ENCODE data around the gene RAB3IL1. TPM values are rescaled to one million over a fixed set of nuclear protein-coding genes. Genes with fewer than 3 reads are reported as not detected.

Gene RAB3IL1
- total and polyA plus RNA-seq, 9 of the 15 experiments (the other 6 are each of a cell fraction or from before 2014, with no cell fraction given): 0.15 to 42.6 (median 15.5) TPM

GRCh38 chr11:61945191-61945590, 27.8 kb upstream of the RAB3IL1 start:
- Histone ChIP-seq H3K9ac (ENCODE audit: insufficient read depth in 1 of 2, low read depth in 2 of 2, low read length in 2 of 2) (peak overlapping the region in 1 of 2 experiments; percentile 4; a peak in 1 of 4 replicates), H3K4me3 (no peak overlapping the region), H3K4me1 (replicated peaks in 1 of 2; ENCODE audit: control insufficient read depth in 2 of 2, insufficient read depth in 2 of 2, low read length in 2 of 2) (peaks cover 14 to 19% of the 10 kb centered on the region in 2 experiments; a peak in 4 of 5 replicates), H2AFZ (ENCODE audit: low read depth, low read length) (no peak overlapping the region), H3K36me3 (ENCODE audit: control insufficient read depth, insufficient read depth, low read length) (no peaks in the 10 kb centered on the region), H3K79me2 (ENCODE audit: control insufficient read depth, insufficient read depth, low read length) (no peaks in the 10 kb centered on the region), H3K27me3 (ENCODE audit: control insufficient read depth in 2 of 2, insufficient read depth in 2 of 2, low read length in 2 of 2) (no peaks in the 10 kb centered on the region), H3K27ac (ENCODE audit: extremely low read depth, low read depth, low read length) (no peak overlapping the region), H3K9me1 (ENCODE audit: control insufficient read depth, insufficient read depth, low read length) (peaks cover 5% of the 10 kb centered on the region), H3K4me2 (ENCODE audit: insufficient read depth, low read length) (no peak overlapping the region; the same call in 1 of the 2 replicates), H3K9me3 (replicated peaks; ENCODE audit: control insufficient read depth, insufficient read depth, low read depth, low read length) (no peaks in the 10 kb centered on the region), H4K20me1 (replicated peaks; ENCODE audit: control insufficient read depth, insufficient read depth, low read length) (no peaks in the 10 kb centered on the region)
- POLR2A ChIA-PET: interaction anchor here (0.9 to 14.1 kb wide), 5 partner anchors 15 to 37 kb away, joined by 3 to 327 read pairs (median 6); partner anchors contain the start of gene FTH1
- TF ChIP-seq PKNOX1 (IDR thresholded peaks at IDR 0.05): 0 out of 2 replicates have a peak, but pooled peaks have one; percentile 19
- peak; percentile 22 for TF ChIP-seq MEIS2 (IDR thresholded peaks at IDR 0.05; ENCODE audit: partially characterized antibody)
- no peak for TF ChIP-seq ZNF197 (CRISPR knock-in tag; IDR thresholded peaks at IDR 0.05; ENCODE audit: low read depth)
- no peak for TF ChIP-seq STAT6 (CRISPR knock-in tag; IDR thresholded peaks at IDR 0.05)
- peak; percentile 62; the same call in 1 of the 2 replicates for TF ChIP-seq ZBTB33 (CRISPR knock-in tag; IDR thresholded peaks at IDR 0.05)
- in situ Hi-C loops (cut with MboI) (loop anchor here (5.0 kb wide), 1 partner anchor 48 kb away; no protein-coding TSS in a partner anchor), intact Hi-C loops (cut with micrococcal nuclease) (no loop called here)
- DNase-seq (ENCODE audit: extremely low read depth in 1 of 4, low spot score in 3 of 4) (peak in 1 of 4 experiments; percentile 7), FAIRE-seq (no peak), ATAC-seq (no peak)
- BruUV-seq (replicated peaks): no TSS peak
- 28% methylated on average over 13 of the region's 13 CpGs for WGBS (ENCODE audit: insufficient coverage, low coverage, missing lambda C conversion rate)
- CTCF ChIA-PET (ENCODE audit: low intra/inter-chr PET ratio): interaction anchor here (4.5 kb wide), 1 partner anchor 46 kb away, joined by 98 read pairs; no protein-coding TSS in a partner anchor

All from K562 (cell line).